Caco-2 (cell line): ENCODE data around the gene CHST2. TPM values are rescaled to one million over a fixed set of nuclear protein-coding genes. Genes with fewer than 3 reads are reported as not detected.

Experiments used
- BruUV-seq: library from RNA; stranded (reverse); fragments of 400-500 nt; replicated peaks from 2 replicates; lab custom pipeline; 2021; lab: Mats Ljungman, UMichigan
- CTCF ChIA-PET: fragments of 300-600 bp; sonication (Branson Sonifier 250); formaldehyde crosslinking; loops from one replicate; lab custom pipeline; 2022; ENCODE audit warnings: antibody characterized with exemption; lab: Charles Lee
- POLR2A ChIA-PET: fragments of 300-600 bp; sonication (Branson Sonifier 250); formaldehyde crosslinking; loops from one replicate; lab custom pipeline; 2022; ENCODE audit warnings: antibody characterized with exemption; lab: Charles Lee
- DNase-seq, 2 experiments: peaks; one replicate each; pipeline versions ENCODE4 v3.0.0 to v3.0.0-alpha.2; 2020 to 2022
- H3K27me3 ChIP-seq: replicated peaks from 2 replicates; pipeline ENCODE4 v1.6.0; 2011; ENCODE audit warnings: low read length; ENCODE audit not compliant: control insufficient read depth, insufficient read depth
- H3K36me3 ChIP-seq: 2 replicates; pipeline ENCODE4 v1.5.1; 2011; ENCODE audit warnings: low read length; ENCODE audit not compliant: control insufficient read depth, insufficient read depth
- H3K4me1 ChIP-seq: fragments of 250-450 bp; sonication (Bioruptor Pico); 2 replicates; pipeline ENCODE4 v1.5.1; 2020; ENCODE audit warnings: mild to moderate bottlenecking
- H3K4me3 ChIP-seq: 2 replicates; pipeline ENCODE4 v1.5.1; 2011; ENCODE audit warnings: low read depth, mild to moderate bottlenecking, control low read depth, low read length
- H3K9me3 ChIP-seq: fragments of 250-450 bp; sonication (Bioruptor Pico); 2 replicates; pipeline ENCODE4 v1.5.1; 2020; ENCODE audit warnings: mild to moderate bottlenecking, moderate library complexity
- H3K27ac Mint-ChIP-seq: one replicate; pipeline ENCODE4 v1.8.0; 2022; ENCODE audit warnings: mixed read lengths; ENCODE audit not compliant: unreplicated experiment
- H3K27me3 Mint-ChIP-seq: one replicate; pipeline ENCODE4 v1.8.0; 2022; ENCODE audit warnings: mixed read lengths; ENCODE audit not compliant: insufficient read depth, unreplicated experiment
- H3K36me3 Mint-ChIP-seq: one replicate; pipeline ENCODE4 v1.8.0; 2022; ENCODE audit warnings: mild to moderate bottlenecking, mixed read lengths; ENCODE audit not compliant: insufficient read depth, unreplicated experiment
- H3K4me1 Mint-ChIP-seq: one replicate; pipeline ENCODE4 v1.8.0; 2022; ENCODE audit warnings: low read depth, mixed read lengths; ENCODE audit not compliant: unreplicated experiment
- H3K4me3 Mint-ChIP-seq: one replicate; pipeline ENCODE4 v1.8.0; 2022; ENCODE audit warnings: mild to moderate bottlenecking, moderate library complexity, mixed read lengths; ENCODE audit not compliant: unreplicated experiment
- H3K9me3 Mint-ChIP-seq: one replicate; pipeline ENCODE4 v1.8.0; 2022; ENCODE audit warnings: mixed read lengths; ENCODE audit not compliant: unreplicated experiment
- CTCF ChIP-seq, 2 experiments: fragments of 200-600 bp in 1 of 2; IDR thresholded peaks; 1 replicate in 1 of 2; 2 replicates in 1 of 2; pipeline versions ENCODE4 v1.5.1 to v1.8.0; 2011 to 2022; ENCODE audit warnings: antibody characterized with exemption in 1 of 2, control low read depth in 1 of 2, inconsistent platforms in 1 of 2, low read depth in 1 of 2, low read length in 1 of 2, mild to moderate bottlenecking in 1 of 2, moderate library complexity in 1 of 2; ENCODE audit not compliant: insufficient read depth in 1 of 2, severe bottlenecking in 1 of 2, unreplicated experiment in 1 of 2
- intact Hi-C: fragments of 100-400 bp; cut with micrococcal nuclease; formaldehyde crosslinking; loops from one replicate; pipeline ENCODE4 v1.10.0; 2022; ENCODE audit not compliant: unreplicated experiment
- total RNA-seq: library from RNA; stranded (reverse); gene quantifications from 2 replicates; pipeline ENCODE4 v1.2.3, GENCODE V29; 2022

Gene CHST2
- total RNA-seq, 1 experiment from 2014 or later, result not detected

DNA sequence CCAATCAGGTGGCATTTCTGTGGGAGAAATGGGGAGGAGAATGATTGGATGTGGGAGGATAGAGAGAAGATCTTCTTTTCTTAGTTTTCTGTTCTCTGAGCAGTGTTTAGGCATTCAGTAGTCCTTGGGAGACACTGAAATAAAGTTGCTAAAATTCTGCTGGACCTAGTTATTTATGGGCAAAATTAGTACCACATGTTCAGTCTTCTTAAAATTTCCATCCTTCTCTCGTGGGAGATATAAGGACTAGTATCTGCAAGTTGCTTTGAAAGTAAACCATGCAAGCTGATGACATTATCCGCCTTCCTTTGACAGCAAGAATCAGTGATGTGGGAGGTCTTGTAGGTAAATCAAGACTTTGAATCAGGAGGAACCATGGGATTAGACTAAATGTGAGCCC, 19.9 kb upstream of the CHST2 start:
- peaks cover 10% of the 10 kb centered on the region; the same call in 1 of the 2 replicates for H3K9me3 ChIP-seq
- Mint-ChIP-seq H3K4me1 (no peaks in the 10 kb centered on the region), H3K36me3 (no peaks in the 10 kb centered on the region), H3K27me3 (peaks cover 6% of the 10 kb centered on the region), H3K9me3 (no peaks in the 10 kb centered on the region), H3K27ac (no peak overlapping the region), H3K4me3 (no peak overlapping the region)
- no TSS peak for BruUV-seq
- intact Hi-C loops, result no loop called here
- H3K4me3 ChIP-seq, result no peak overlapping the region
- no peak for DNase-seq
- TF ChIP-seq CTCF (IDR thresholded peaks at IDR 0.05; ENCODE audit: insufficient read depth in 1 of 2, low read depth in 1 of 2, low read length in 1 of 2, severe bottlenecking in 1 of 2, unreplicated experiment in 1 of 2), result no peak
- ChIA-PET CTCF (no interaction called here), POLR2A (no interaction called here)
- H3K36me3 ChIP-seq, result no peaks in the 10 kb centered on the region
- H3K4me1 ChIP-seq, result no peaks in the 10 kb centered on the region
- no peaks in the 10 kb centered on the region for H3K27me3 ChIP-seq

DNA sequence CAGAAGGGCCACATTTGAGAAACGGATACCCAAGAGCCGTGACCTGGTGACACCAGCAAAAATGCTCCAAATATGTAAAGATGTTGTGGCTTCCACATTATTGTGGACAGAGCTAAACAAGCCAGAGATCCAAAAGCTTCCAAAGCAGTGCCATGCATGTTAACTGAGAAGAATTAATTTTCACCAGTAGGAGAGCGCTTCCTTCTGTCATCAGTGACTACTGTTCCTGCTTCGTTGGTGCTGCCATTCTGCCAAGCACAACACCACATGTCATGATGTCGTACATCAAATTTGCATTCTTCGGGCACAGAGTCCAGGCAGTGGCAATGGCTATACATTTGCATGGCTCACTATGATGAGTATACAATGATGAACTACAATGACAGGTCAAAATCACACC, 19.1 kb upstream of the CHST2 start:
- ChIA-PET POLR2A (no interaction called here), CTCF (no interaction called here)
- Histone ChIP-seq H3K36me3 (no peaks in the 10 kb centered on the region), H3K4me3 (no peak overlapping the region), H3K4me1 (no peaks in the 10 kb centered on the region), H3K27me3 (no peaks in the 10 kb centered on the region), H3K9me3 (peaks cover 10% of the 10 kb centered on the region; the same call in 1 of the 2 replicates)
- TF ChIP-seq CTCF (IDR thresholded peaks at IDR 0.05; ENCODE audit: insufficient read depth in 1 of 2, low read depth in 1 of 2, low read length in 1 of 2, severe bottlenecking in 1 of 2, unreplicated experiment in 1 of 2), result no peak
- Mint-ChIP-seq H3K27me3 (peaks cover 6% of the 10 kb centered on the region), H3K4me1 (no peaks in the 10 kb centered on the region), H3K4me3 (no peak overlapping the region), H3K9me3 (no peaks in the 10 kb centered on the region), H3K27ac (no peak overlapping the region), H3K36me3 (no peaks in the 10 kb centered on the region)
- no peak for DNase-seq
- BruUV-seq, result no TSS peak
- intact Hi-C loops, result no loop called here

DNA sequence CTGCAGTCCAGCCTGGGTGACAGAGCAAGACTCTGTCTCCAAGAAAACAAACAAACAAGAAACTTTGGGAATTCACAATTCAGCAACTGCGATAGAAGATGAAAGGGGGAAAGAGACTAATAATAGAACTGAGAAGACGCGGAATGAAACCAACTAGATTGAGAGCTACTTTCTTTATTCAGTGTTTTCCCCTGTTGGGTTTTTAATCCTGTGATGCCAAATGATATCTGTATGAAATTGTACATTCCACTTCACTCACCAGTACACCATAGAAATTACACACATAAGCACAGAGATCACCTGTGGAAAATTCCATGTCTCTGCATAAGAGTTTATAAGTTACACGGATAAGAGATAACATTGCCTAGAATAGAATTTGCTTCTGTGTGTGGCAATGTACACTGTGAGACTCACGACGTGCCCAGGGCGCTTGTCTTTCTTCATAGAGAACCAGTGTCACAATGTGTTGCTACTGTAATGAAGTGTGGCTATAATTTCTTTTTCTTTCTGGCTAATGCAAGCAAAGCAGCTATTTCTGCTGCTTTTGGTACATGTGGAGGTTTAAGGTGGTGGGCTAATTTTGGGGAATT, 17.7 kb upstream of the CHST2 start:
- peaks cover 6% of the 10 kb centered on the region for H3K27me3 Mint-ChIP-seq
- H3K9me3 Mint-ChIP-seq, result no peaks in the 10 kb centered on the region
- H3K4me1 ChIP-seq, result no peaks in the 10 kb centered on the region
- no peaks in the 10 kb centered on the region for H3K36me3 Mint-ChIP-seq
- peaks cover 7% of the 10 kb centered on the region; the same call in 1 of the 2 replicates for H3K9me3 ChIP-seq
- intact Hi-C loops, result no loop called here
- no peak for TF ChIP-seq CTCF (IDR thresholded peaks at IDR 0.05; ENCODE audit: insufficient read depth in 1 of 2, low read depth in 1 of 2, low read length in 1 of 2, severe bottlenecking in 1 of 2, unreplicated experiment in 1 of 2)
- no peaks in the 10 kb centered on the region for H3K27me3 ChIP-seq
- no peaks in the 10 kb centered on the region for H3K4me1 Mint-ChIP-seq
- ChIA-PET POLR2A (no interaction called here), CTCF (no interaction called here)
- H3K4me3 Mint-ChIP-seq, result no peak overlapping the region
- BruUV-seq, result no TSS peak
- H3K27ac Mint-ChIP-seq, result no peak overlapping the region
- H3K36me3 ChIP-seq, result no peaks in the 10 kb centered on the region
- DNase-seq, result no peak
- no peak overlapping the region for H3K4me3 ChIP-seq
